LNCAP (cell line): ENCODE results near the gene CD207.

Experiments used
- TF ChIP-seq, protein P1 (sequence below): fragments of 450-650 bp; IDR thresholded peaks from 2 replicates; pipeline ENCODE4 v1.5.1; 2017; ENCODE audit warnings: mild to moderate bottlenecking

The CD207 gene

GRCh38 chr2:70799706-70800105, 35.9 kb downstream of the CD207 start:
- TF ChIP-seq, protein P1, sequence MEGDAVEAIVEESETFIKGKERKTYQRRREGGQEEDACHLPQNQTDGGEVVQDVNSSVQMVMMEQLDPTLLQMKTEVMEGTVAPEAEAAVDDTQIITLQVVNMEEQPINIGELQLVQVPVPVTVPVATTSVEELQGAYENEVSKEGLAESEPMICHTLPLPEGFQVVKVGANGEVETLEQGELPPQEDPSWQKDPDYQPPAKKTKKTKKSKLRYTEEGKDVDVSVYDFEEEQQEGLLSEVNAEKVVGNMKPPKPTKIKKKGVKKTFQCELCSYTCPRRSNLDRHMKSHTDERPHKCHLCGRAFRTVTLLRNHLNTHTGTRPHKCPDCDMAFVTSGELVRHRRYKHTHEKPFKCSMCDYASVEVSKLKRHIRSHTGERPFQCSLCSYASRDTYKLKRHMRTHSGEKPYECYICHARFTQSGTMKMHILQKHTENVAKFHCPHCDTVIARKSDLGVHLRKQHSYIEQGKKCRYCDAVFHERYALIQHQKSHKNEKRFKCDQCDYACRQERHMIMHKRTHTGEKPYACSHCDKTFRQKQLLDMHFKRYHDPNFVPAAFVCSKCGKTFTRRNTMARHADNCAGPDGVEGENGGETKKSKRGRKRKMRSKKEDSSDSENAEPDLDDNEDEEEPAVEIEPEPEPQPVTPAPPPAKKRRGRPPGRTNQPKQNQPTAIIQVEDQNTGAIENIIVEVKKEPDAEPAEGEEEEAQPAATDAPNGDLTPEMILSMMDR = no peak

GRCh38 chr2:70797506-70797905, 38.1 kb downstream of the CD207 start:
- TF ChIP-seq, protein P1 = no peak

DNA sequence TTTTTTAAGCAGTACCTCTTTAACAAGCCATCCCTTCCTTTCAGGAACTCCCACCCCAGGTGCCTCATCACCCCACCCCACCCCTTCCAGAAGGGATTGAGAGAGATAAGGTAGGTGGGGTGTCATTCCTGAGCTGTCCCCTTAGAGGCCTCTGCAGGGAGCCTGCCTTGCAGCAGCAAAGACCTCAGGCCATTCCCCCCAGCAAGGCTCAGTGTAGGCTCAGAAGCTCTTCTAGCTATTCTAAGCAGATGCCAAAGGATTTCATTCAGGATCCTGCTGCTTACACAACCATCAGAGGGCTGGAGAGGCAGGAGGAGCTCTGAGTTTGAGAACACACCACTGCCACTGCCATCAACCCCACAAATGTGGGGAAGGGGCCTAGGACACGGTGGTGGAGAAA, 39.4 kb downstream of the CD207 start:
- TF ChIP-seq, protein P1 = no peak

DNA sequence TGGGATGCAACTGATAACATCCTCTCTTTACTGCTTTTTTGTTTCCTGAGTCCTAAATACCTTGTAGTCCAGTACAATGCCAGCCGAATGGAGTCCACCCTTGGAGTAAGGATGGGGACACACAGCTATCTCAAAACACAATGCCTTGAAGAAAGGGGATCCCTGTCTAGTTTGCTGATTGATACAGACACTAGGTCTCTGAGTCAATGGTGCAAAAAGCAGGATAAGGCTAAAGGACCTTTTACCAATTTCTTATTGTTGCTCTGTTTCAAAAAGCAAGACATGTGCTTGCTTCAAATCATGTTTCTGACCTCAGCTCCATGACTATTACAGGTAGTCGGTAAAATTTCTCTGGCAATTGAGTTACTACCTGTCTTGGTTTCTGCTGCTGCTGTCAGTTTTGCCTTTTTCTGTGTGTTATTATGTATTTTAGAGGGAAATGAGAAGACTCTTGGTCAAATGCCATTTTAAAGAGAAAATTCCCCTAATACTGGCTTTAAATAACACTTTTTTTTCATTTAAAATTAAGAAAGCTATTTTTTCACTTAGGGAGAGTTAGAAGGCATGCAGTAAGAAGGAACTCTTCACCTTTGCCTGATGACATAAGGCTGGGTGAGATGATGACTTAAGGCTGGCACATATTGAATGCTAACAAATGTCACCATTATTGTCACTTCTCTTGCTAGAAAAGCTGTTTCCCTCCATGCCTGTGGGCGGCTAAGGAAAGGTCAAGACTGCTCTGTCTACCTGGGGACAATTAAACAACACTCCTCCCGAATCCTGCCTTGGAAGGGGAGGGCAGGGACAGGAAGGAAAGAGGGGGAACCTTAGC, 40.2 kb downstream of the CD207 start:
- TF ChIP-seq, protein P1 = no peak

- TF ChIP-seq, protein P1 = no peak
These were observed 42.2 kb downstream of the CD207 start for GRCh38 chr2:70793450-70793849.

- TF ChIP-seq, protein P1 = no peak
These were observed 45.3 kb downstream of the CD207 start, which contains the start of gene FIGLA for GRCh38 chr2:70790136-70790828. Gene FIGLA, minus strand, starts transcription at chr2:70790643. Its CDS starts 5 bp downstream, at chr2:70790638.

DNA sequence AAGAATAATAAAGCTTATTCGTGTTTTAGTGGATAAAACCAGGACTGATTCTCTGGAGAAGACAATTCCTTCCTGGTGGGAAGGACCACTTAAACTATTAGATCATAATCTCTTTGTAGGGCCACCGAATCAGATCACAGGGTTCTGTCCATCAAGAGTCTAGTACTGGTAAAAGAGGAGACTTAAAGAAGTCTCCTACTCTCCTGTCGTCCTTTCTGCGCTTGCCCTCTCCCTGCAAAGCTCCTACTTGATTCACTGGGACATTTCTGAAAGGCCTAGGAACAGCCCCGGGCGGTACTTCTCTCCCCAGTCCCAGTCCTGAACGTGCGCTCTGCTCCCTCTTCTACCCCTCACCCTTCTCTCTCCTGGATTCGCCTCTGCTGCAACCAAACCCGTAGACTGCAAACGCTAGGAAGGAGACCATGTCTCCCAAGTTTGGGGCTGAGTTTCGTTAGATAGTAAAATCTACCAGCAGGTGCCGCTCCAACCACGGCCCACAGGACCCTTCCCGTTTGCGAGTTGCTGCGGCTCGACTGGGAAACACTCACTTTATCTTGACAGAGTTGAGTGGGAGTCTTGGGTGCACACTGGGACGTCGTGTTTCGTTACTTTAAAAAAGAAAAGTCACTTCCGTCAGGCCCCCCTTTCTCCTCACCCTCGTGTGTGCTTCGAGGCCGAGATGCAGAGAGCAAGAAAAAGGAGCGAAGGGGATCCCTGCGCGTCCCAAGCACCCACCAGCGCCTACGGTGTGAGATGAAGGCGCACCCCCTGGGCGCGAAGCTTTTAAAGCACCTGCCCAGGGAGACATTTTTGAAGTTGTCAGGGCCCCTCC, 46.1 kb downstream of the CD207 start:
- TF ChIP-seq, protein P1 = peak; percentile 55
